ENCODE measurements around the gene PPFIA3.
"Not testable (repeated sequence)": the region's sequence is repeated elsewhere in the genome, so short reads cannot be mapped to it uniquely, and the experiment has no call there.

PPFIA3 gene

DNA sequence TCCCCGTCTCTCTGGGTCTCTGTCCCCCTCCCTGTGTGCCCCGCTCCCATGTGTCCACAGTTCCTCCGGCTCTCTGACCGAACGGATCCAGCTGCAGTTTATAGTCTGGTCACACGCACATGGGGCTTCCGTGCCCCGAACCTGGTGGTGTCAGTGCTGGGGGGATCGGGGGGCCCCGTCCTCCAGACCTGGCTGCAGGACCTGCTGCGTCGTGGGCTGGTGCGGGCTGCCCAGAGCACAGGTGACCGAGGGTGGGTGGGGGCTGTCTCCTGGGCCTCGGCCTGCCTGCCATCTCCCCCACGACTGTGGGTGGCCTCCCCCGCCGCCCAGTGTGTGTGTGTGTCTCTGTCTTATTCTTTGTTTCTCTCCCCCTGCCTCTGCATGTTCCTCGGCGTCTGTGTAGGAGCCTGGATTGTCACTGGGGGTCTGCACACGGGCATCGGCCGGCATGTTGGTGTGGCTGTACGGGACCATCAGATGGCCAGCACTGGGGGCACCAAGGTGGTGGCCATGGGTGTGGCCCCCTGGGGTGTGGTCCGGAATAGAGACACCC, 48.6 kb downstream of the PPFIA3 start:
- no peaks in the 10 kb centered on the region for H3K9me3 ChIP-seq (ENCODE audit: control insufficient read depth, insufficient read depth, low read depth, low read length)
- H3K4me1 ChIP-seq (ENCODE audit: control insufficient read depth, insufficient read depth, low read length), result peaks cover 10% of the 10 kb centered on the region
- H3K27ac ChIP-seq (ENCODE audit: low read depth, low read length), result no peak overlapping the region
- H3K9ac ChIP-seq (ENCODE audit: low read length), result no peak overlapping the region
- no peak overlapping the region for H3K4me3 ChIP-seq (ENCODE audit: low read depth, low read length)
- H3K27me3 ChIP-seq (ENCODE audit: control insufficient read depth, insufficient read depth, low read length), result peaks cover 26% of the 10 kb centered on the region
- H3K36me3 ChIP-seq (ENCODE audit: control insufficient read depth, insufficient read depth, low read length), result no peaks in the 10 kb centered on the region; the same call in 1 of the 2 replicates

DNA sequence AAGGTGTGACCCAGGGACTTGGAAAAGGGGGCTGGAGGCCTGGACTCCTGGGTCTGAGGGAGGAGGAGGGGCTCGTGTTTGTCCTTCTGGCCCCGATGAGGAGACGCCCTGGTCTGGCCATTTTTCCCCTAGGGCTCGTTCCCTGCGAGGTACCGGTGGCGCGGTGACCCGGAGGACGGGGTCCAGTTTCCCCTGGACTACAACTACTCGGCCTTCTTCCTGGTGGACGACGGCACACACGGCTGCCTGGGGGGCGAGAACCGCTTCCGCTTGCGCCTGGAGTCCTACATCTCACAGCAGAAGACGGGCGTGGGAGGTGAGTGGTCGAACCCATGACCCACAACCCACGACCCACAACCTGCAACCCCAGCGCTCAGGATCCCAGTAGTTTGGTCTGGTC, 49.1 kb downstream of the PPFIA3 start:
- Histone ChIP-seq H3K27me3 (ENCODE audit: control insufficient read depth, insufficient read depth, low read length) (peaks cover 26% of the 10 kb centered on the region), H3K4me3 (ENCODE audit: low read depth, low read length) (no peak overlapping the region), H3K4me1 (ENCODE audit: control insufficient read depth, insufficient read depth, low read length) (peaks cover 10% of the 10 kb centered on the region), H3K9me3 (ENCODE audit: control insufficient read depth, insufficient read depth, low read depth, low read length) (no peaks in the 10 kb centered on the region), H3K27ac (ENCODE audit: low read depth, low read length) (no peak overlapping the region), H3K9ac (ENCODE audit: low read length) (no peak overlapping the region), H3K36me3 (ENCODE audit: control insufficient read depth, insufficient read depth, low read length) (peaks cover 4% of the 10 kb centered on the region; the same call in 1 of the 2 replicates)

DNA sequence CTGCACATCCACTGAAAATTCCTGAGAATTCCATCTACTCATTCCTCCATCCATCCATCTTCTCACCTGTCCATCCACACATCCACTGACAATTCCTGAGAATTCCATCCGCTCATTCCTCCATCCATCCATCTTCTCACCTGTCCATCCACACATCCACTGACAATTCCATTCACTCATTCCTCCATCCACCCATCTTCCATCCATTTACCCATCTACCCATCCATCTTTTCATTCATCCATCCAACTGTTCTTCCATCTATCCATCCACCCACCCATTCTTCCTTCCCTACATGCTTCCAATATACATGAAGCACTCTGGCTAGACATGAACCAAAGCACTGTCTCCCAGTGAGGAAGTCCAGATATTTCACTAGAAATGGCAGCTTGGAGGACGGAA, 53.9 kb downstream of the PPFIA3 start:
- Histone ChIP-seq H3K27me3 (ENCODE audit: control insufficient read depth, insufficient read depth, low read length) (no peaks in the 10 kb centered on the region), H3K27ac (ENCODE audit: low read depth, low read length) (no peak overlapping the region), H3K36me3 (ENCODE audit: control insufficient read depth, insufficient read depth, low read length) (peaks cover 4% of the 10 kb centered on the region; the same call in 1 of the 2 replicates), H3K4me1 (ENCODE audit: control insufficient read depth, insufficient read depth, low read length) (no peaks in the 10 kb centered on the region), H3K9me3 (ENCODE audit: control insufficient read depth, insufficient read depth, low read depth, low read length) (no peaks in the 10 kb centered on the region), H3K4me3 (ENCODE audit: low read depth, low read length) (no peak overlapping the region), H3K9ac (ENCODE audit: low read length) (no peak overlapping the region)

DNA sequence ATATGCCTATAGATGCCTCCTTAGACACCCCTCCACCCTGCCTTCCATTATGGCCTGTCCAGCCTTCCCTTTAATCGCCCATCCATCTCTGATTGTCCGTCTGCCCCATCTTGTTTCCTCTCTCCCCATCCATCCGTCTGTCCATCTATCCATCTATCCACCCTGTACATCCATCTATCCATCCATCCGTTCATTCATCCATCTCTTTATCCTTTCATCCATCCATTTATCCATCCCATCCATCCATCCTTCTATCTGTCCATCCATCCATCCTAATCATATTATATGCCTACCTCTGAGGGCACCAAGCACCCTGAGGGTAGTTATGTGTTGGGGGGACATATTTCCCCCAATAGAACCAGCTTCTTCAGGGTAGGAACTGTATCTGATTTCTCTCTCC, 61.3 kb downstream of the PPFIA3 start:
- Histone ChIP-seq H3K9ac (ENCODE audit: low read length) (no peak overlapping the region), H3K27me3 (ENCODE audit: control insufficient read depth, insufficient read depth, low read length) (no peaks in the 10 kb centered on the region; the same call in 1 of the 2 replicates), H3K27ac (ENCODE audit: low read depth, low read length) (no peak overlapping the region), H3K9me3 (ENCODE audit: control insufficient read depth, insufficient read depth, low read depth, low read length) (no peaks in the 10 kb centered on the region), H3K36me3 (ENCODE audit: control insufficient read depth, insufficient read depth, low read length) (no peaks in the 10 kb centered on the region), H3K4me1 (ENCODE audit: control insufficient read depth, insufficient read depth, low read length) (no peaks in the 10 kb centered on the region), H3K4me3 (ENCODE audit: low read depth, low read length) (no peak overlapping the region)

DNA sequence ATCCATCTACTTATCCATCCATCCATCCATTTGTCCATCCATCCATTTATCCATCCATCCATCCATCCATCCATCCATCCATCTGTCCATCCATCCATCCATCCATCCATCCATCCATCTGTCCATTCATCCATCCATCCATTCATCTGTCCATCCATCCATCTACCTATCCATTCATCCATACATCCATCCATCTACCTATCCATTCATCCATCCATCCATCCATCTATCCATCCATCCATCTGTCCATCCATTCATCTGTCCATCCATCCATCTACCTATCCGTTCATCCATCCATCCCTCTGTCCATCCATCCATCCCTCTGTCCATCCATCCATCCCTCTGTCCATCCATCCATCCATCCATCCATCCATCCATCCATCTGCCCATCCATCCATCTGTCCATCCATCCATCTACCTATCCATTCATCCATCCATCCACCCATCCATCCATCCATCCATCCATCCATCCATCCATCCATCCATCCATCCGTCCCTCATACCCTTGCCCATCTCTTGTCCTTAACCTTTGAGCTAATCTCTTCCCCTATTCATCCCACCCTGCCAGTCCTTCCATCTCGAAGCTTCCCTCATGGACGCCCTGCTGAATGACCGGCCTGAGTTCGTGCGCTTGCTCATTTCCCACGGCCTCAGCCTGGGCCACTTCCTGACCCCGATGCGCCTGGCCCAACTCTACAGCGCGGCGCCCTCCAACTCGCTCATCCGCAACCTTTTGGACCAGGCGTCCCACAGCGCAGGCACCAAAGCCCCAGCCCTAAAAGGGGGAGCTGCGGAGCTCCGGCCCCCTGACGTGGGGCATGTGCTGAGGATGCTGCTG, 62.9 kb downstream of the PPFIA3 start:
- not testable (repeated sequence) for H3K27ac ChIP-seq (ENCODE audit: low read depth, low read length); H3K27me3 ChIP-seq (ENCODE audit: control insufficient read depth, insufficient read depth, low read length); H3K9me3 ChIP-seq (ENCODE audit: control insufficient read depth, insufficient read depth, low read depth, low read length); H3K4me1 ChIP-seq (ENCODE audit: control insufficient read depth, insufficient read depth, low read length); H3K4me3 ChIP-seq (ENCODE audit: low read depth, low read length); H3K36me3 ChIP-seq (ENCODE audit: control insufficient read depth, insufficient read depth, low read length); H3K9ac ChIP-seq (ENCODE audit: low read length)

DNA sequence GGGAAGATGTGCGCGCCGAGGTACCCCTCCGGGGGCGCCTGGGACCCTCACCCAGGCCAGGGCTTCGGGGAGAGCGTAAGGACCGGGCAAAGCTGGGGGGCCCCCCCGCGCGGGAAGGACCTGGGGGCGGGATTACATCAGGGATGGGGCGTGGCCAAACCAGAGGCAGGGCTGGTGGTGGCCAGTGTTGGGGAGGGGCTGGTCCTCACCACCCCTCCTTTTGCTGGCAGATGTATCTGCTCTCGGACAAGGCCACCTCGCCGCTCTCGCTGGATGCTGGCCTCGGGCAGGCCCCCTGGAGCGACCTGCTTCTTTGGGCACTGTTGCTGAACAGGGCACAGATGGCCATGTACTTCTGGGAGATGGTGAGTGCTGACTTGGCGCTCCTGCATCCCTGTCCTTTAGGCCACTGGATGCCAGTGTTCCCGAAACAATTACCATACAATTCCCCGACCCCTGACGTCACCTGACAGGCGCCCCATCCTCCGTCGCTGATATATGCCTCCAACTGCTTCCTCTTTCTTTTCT, 63.6 kb downstream of the PPFIA3 start:
- H3K27ac ChIP-seq (ENCODE audit: low read depth, low read length), result no peak overlapping the region
- no peaks in the 10 kb centered on the region; the same call in 1 of the 2 replicates for H3K27me3 ChIP-seq (ENCODE audit: control insufficient read depth, insufficient read depth, low read length)
- no peak overlapping the region for H3K4me3 ChIP-seq (ENCODE audit: low read depth, low read length)
- H3K36me3 ChIP-seq (ENCODE audit: control insufficient read depth, insufficient read depth, low read length), result no peaks in the 10 kb centered on the region
- no peaks in the 10 kb centered on the region for H3K9me3 ChIP-seq (ENCODE audit: control insufficient read depth, insufficient read depth, low read depth, low read length)
- H3K9ac ChIP-seq (ENCODE audit: low read length), result no peak overlapping the region
- H3K4me1 ChIP-seq (ENCODE audit: control insufficient read depth, insufficient read depth, low read length), result no peaks in the 10 kb centered on the region

DNA sequence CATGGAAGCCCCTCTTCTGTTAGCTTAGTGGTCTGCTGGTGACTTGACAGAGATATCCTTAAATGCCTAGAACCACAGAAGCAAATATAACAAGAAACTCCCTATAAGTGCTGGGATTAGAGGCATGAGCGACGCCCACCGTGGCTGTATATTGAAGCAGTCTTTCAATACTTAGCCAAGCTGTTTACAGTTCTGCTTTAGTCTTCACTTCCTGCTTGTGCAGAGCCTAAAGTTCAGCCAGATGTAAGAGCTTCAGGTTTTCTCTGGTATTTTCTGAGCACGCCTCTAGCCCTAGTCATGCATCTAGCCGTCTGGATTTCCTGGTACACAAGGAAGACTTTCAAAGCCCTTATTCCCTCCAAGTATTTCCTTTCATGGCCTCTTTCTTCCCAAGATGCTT, 66.8 kb downstream of the PPFIA3 start:
- Histone ChIP-seq H3K27ac (ENCODE audit: low read depth, low read length) (no peak overlapping the region), H3K9ac (ENCODE audit: low read length) (no peak overlapping the region), H3K4me1 (ENCODE audit: control insufficient read depth, insufficient read depth, low read length) (no peaks in the 10 kb centered on the region; the same call in 1 of the 2 replicates), H3K27me3 (ENCODE audit: control insufficient read depth, insufficient read depth, low read length) (no peaks in the 10 kb centered on the region; the same call in 1 of the 2 replicates), H3K4me3 (ENCODE audit: low read depth, low read length) (no peak overlapping the region), H3K36me3 (ENCODE audit: control insufficient read depth, insufficient read depth, low read length) (no peaks in the 10 kb centered on the region), H3K9me3 (ENCODE audit: control insufficient read depth, insufficient read depth, low read depth, low read length) (0 out of 2 replicates have a peak, but pooled peaks cover 3% of the 10 kb centered on the region)

DNA sequence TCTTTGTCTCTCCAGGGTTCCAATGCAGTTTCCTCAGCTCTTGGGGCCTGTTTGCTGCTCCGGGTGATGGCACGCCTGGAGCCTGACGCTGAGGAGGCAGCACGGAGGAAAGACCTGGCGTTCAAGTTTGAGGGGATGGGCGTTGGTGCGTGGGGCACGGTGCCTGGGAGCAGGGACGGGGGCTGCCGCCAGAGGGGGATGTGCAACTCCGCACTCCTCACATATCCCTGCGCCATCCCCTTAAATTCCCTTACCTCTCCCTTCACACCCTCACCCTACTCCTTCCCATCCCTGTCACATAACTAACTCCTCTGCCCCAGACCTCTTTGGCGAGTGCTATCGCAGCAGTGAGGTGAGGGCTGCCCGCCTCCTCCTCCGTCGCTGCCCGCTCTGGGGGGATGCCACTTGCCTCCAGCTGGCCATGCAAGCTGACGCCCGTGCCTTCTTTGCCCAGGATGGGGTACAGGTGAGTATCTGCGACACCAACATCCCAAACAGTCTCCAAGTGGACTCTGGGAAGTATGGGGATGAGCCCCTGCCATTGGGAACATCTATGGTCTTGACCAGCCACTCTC, 69.4 kb downstream of the PPFIA3 start:
- Histone ChIP-seq H3K27me3 (ENCODE audit: control insufficient read depth, insufficient read depth, low read length) (peaks cover under 1% of the 10 kb centered on the region; the same call in 1 of the 2 replicates), H3K9ac (ENCODE audit: low read length) (no peak overlapping the region), H3K36me3 (ENCODE audit: control insufficient read depth, insufficient read depth, low read length) (no peaks in the 10 kb centered on the region), H3K9me3 (ENCODE audit: control insufficient read depth, insufficient read depth, low read depth, low read length) (0 out of 2 replicates have a peak, but pooled peaks cover 3% of the 10 kb centered on the region), H3K4me3 (ENCODE audit: low read depth, low read length) (no peak overlapping the region), H3K4me1 (ENCODE audit: control insufficient read depth, insufficient read depth, low read length) (no peaks in the 10 kb centered on the region; the same call in 1 of the 2 replicates), H3K27ac (ENCODE audit: low read depth, low read length) (no peak overlapping the region)

DNA sequence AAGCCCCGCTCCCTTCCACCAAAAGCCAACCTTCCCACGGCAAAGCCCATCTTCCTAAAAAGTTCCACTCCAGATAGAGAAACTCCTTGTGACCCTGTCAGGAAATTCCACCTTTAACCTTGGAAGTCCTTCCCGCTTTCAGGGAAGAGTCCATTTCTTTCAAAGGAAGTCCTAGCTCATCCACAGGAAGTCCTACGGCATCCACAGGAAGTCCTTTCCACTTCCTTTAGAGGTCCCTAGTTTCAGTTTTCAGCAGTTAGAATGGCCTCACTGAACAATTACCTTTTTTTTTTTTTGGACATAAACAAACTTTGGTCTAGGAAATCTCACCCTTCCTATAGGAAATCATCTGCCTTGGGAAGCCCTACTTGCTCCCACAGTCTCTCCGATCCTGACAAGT, 69.9 kb downstream of the PPFIA3 start:
- no peak overlapping the region for H3K9ac ChIP-seq (ENCODE audit: low read length)
- H3K27ac ChIP-seq (ENCODE audit: low read depth, low read length), result no peak overlapping the region
- H3K36me3 ChIP-seq (ENCODE audit: control insufficient read depth, insufficient read depth, low read length), result no peaks in the 10 kb centered on the region
- 0 out of 2 replicates have a peak, but pooled peaks cover 3% of the 10 kb centered on the region for H3K9me3 ChIP-seq (ENCODE audit: control insufficient read depth, insufficient read depth, low read depth, low read length)
- H3K27me3 ChIP-seq (ENCODE audit: control insufficient read depth, insufficient read depth, low read length), result peaks cover 6% of the 10 kb centered on the region; the same call in 1 of the 2 replicates
- no peaks in the 10 kb centered on the region; the same call in 1 of the 2 replicates for H3K4me1 ChIP-seq (ENCODE audit: control insufficient read depth, insufficient read depth, low read length)
- H3K4me3 ChIP-seq (ENCODE audit: low read depth, low read length), result no peak overlapping the region

DNA sequence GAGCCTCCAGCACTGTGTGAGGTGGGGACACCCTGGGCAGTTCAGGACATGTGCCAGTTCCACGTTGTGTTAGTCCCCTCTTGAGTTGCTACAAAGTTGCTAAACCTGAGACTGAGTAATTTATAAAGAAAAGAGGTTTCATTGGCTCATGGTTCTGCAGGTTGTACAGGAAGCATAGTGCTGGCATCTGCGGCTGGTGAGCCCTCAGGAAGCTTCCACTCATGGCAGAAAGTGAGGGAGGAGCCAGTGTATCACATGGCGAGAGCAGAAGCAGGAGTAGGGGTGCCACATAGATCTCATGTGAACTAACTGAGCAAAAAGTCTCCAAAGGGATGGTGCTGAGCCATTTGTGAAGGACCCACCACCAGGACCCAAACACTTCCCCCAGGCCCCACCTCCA, 71.4 kb downstream of the PPFIA3 start:
- Histone ChIP-seq H3K36me3 (ENCODE audit: control insufficient read depth, insufficient read depth, low read length) (no peaks in the 10 kb centered on the region), H3K4me1 (ENCODE audit: control insufficient read depth, insufficient read depth, low read length) (no peaks in the 10 kb centered on the region; the same call in 1 of the 2 replicates), H3K9ac (ENCODE audit: low read length) (no peak overlapping the region), H3K4me3 (ENCODE audit: low read depth, low read length) (no peak overlapping the region), H3K9me3 (ENCODE audit: control insufficient read depth, insufficient read depth, low read depth, low read length) (0 out of 2 replicates have a peak, but pooled peaks cover 3% of the 10 kb centered on the region), H3K27me3 (ENCODE audit: control insufficient read depth, insufficient read depth, low read length) (peaks cover 7% of the 10 kb centered on the region; the same call in 1 of the 2 replicates), H3K27ac (ENCODE audit: low read depth, low read length) (no peak overlapping the region)

Measured in HUES6 (cell line).